ENCODE measurements around the gene SLC22A23.

The SLC22A23 gene

GRCh38 chr6:3260772-3261517 is 195.9 kb downstream of the SLC22A23 start:
- no peak overlapping the region for H3K27ac ChIP-seq
- TF ChIP-seq CTCF (conservative IDR thresholded peaks at IDR 0.05): no peak

DNA sequence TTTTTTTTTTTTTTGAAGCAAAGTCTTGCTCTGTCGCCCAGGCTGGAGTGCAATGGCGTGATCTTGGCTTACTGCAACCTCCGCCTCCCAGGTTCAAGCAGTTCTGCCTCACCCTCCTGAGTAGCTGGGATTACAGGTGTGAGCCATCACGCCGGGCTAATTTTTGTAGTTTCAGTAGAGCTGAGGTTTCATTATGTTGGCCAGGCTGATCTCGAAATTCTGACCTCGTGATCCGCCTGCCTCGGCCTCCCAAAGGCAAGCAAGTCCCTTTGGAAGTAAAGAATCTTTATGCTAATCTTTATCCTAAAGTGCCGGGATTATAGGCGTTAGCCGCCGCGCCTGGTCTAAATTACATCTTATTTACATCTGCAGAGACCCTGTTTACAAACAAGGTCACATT is 196.6 kb downstream of the SLC22A23 start:
- TF ChIP-seq CTCF (conservative IDR thresholded peaks at IDR 0.05): no peak
- H3K27ac ChIP-seq: no peak overlapping the region; the same call in 1 of the 2 replicates

GRCh38 chr6:3259491-3259958 is 197.3 kb downstream of the SLC22A23 start:
- peak overlapping the region; percentile 77 for H3K27ac ChIP-seq
- TF ChIP-seq CTCF (conservative IDR thresholded peaks at IDR 0.05): no peak

- no peak for TF ChIP-seq CTCF (conservative IDR thresholded peaks at IDR 0.05)
- H3K27ac ChIP-seq: peak within 1 kb of the TSS; percentile 77
Observed at GRCh38 chr6:3258720-3259490, 197.9 kb downstream of the SLC22A23 start, which contains the start of gene PSMG4. PSMG4 (plus strand) TSS chr6:3258947; CDS start chr6:3259023, 76 bp downstream.

GRCh38 chr6:3258201-3258600 is 198.6 kb downstream of the SLC22A23 start:
- TF ChIP-seq CTCF (conservative IDR thresholded peaks at IDR 0.05): no peak
- peak overlapping the region; percentile 77; the same call in 1 of the 2 replicates for H3K27ac ChIP-seq

DNA sequence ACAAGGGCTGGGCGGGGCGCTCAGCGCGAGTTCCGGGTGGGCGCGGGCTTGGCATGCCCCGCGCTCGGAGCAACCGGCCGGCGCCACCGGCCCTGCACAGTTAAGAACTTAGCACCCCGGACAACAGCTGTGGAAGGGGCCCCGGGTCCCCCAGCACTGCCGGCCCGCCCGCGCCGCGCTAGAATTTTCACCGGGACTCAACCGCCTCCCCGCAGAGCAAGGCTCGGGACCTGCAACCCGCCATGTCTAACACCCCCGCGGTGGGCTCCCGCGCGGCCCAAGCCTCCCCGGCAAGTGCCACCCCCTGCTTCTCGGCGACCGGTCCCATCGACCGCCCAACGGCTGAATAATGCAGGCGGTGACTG is 203.3 kb downstream of the SLC22A23 start:
- TF ChIP-seq CTCF (conservative IDR thresholded peaks at IDR 0.05): no peak
- no peak overlapping the region for H3K27ac ChIP-seq

DNA sequence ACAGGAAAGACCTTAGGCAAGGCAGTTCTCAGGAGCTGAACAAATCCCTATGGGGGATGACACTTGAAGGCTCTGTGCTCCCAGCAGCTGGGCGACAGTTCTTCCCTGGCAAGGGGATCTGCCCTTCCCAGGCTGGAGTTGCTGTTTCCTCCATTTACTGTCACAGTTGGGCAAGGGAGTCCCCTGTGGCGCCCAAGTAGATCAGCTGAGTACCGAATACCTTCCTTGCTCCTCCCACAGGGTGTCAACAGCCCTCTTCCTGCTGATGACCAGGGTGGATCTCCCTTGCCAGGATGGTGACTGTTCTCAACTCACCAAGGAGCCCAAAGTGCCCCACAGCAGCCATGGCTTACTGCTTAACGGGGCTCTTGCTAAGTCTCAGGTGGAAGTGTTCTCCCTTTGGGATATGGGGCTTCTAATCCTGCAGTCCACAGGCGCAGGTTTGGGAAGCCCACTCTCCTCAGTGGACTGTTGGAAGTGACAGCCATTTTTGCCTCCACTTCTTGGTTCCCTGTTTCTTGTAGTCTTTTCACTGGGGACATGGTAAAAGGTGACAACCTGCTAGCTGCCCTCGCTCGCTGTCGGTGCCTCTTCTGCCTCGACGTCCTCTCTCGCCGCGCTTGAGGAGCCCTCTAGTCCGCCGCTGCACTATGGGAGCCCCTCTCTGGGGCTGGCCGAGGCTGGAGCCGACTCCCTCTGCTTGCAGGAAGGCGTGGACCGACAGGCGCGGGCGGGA is 203.8 kb downstream of the SLC22A23 start:
- TF ChIP-seq CTCF (conservative IDR thresholded peaks at IDR 0.05): no peak
- H3K27ac ChIP-seq: no peak overlapping the region
